ACC112 (cell line): ENCODE measurements around the gene TSHZ2.
"Not testable (repeated sequence)": the region's sequence is repeated elsewhere in the genome, so short reads cannot be mapped to it uniquely, and the experiment has no call there.

ENCODE experiments used
- H2AFZ ChIP-seq: fragments of 200-600 bp; sonication (generic); one replicate; pipeline ENCODE4 v1.6.0; 2017; ENCODE audit warnings: antibody characterized with exemption, low read length; ENCODE audit not compliant: unreplicated experiment
- H3K27ac ChIP-seq: fragments of 200-600 bp; sonication (generic); 2 replicates; pipeline ENCODE4 v1.5.1; 2014; ENCODE audit warnings: low read depth, mild to moderate bottlenecking, antibody characterized with exemption, low read length, moderate library complexity
- H3K27me3 ChIP-seq: fragments of 200-600 bp; sonication (generic); 2 replicates; pipeline ENCODE4 v1.6.1; 2014; ENCODE audit warnings: mild to moderate bottlenecking, antibody characterized with exemption, low read length, moderate library complexity, mixed read lengths; ENCODE audit not compliant: insufficient read depth
- H3K36me3 ChIP-seq: fragments of 200-600 bp; sonication (generic); 2 replicates; pipeline ENCODE4 v1.6.1; 2016; ENCODE audit warnings: mild to moderate bottlenecking, antibody characterized with exemption, low read length, moderate library complexity, mixed read lengths; ENCODE audit not compliant: insufficient read depth
- H3K4me1 ChIP-seq: fragments of 200-600 bp; sonication (generic); one replicate; pipeline ENCODE4 v1.6.1; 2016; ENCODE audit warnings: low read length, mixed read lengths; ENCODE audit not compliant: insufficient read depth, unreplicated experiment, control insufficient read depth
- H3K4me3 ChIP-seq: fragments of 200-600 bp; sonication (generic); 2 replicates; pipeline ENCODE4 v1.5.1; 2014; ENCODE audit warnings: mild to moderate bottlenecking, low read depth, low read length
- H3K79me2 ChIP-seq: fragments of 200-600 bp; sonication (generic); one replicate; pipeline ENCODE4 v1.6.0; 2016; ENCODE audit warnings: low read length; ENCODE audit not compliant: control insufficient read depth, unreplicated experiment, insufficient read depth

The TSHZ2 gene

DNA sequence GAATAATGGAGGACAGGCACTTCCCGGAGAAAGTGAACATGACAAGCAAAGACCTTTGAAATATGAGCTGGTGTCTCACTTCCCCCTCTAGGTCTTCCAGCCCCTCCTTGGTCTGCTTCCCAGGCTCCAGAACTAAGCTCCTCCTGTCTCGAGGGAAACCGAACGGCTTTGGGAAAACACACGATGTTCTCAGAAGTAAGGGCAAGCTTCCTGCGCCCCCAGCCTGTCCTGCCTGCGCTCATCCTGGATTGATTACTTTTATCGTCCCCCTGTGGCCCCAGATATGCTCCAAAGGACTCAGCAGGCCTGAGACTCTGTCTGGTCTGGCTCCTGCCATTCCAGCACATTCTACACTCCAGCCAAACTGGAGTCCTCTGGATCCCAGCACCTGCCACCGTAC is 538.1 kb downstream of the TSHZ2 start:
- H3K27ac ChIP-seq, result no peak overlapping the region
- no peak overlapping the region for H3K4me3 ChIP-seq
- H2AFZ ChIP-seq, result no peak overlapping the region
- no peaks in the 10 kb centered on the region for H3K27me3 ChIP-seq
- H3K36me3 ChIP-seq, result no peaks in the 10 kb centered on the region
- H3K4me1 ChIP-seq, result no peaks in the 10 kb centered on the region
- no peaks in the 10 kb centered on the region for H3K79me2 ChIP-seq

DNA sequence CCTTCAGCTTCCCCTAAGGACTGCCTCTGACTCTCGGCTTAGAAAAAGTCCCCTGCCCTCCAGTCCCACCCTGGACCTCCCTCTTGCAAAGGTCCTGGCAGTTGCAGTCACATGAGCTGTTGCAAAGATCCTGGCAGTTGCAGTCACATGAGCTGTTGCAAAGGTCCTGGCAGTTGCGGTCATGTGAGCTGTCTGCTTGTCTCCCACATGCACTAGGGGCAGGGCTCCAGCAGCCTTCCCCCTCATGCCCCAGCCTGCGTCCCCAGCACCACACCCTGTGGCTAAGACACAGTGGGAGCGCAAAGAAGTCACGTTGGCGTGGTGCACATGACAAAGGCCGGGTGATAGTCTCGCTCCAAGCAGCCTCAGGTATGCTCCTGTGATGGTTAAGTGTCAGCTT is 538.5 kb downstream of the TSHZ2 start:
- H3K27me3 ChIP-seq, result no peaks in the 10 kb centered on the region

DNA sequence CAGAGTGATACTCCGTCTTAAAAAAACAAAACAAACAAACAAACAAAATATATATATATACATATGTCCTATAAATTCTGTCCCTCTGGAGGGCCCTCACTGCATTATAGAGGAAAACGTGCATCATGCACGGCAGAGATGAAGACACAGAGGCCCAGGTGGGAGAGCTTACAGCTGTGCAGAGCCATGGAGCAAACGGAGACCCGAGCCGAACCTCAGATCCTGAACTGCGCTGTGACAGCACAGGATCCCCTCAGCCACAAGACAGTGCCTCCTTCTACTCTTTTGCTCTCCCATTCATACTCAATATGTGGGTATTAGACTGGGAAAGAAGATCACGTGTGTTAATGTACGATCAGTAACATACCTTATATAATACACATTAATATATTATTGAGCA is 539.9 kb downstream of the TSHZ2 start:
- no peak overlapping the region for H3K27ac ChIP-seq
- H3K4me1 ChIP-seq, result no peaks in the 10 kb centered on the region
- H3K4me3 ChIP-seq, result no peak overlapping the region

More for the DNA sequence above, 538.5 kb downstream of the TSHZ2 start:
- Histone ChIP-seq H2AFZ (no peak overlapping the region), H3K27ac (no peak overlapping the region), H3K4me3 (no peak overlapping the region), H3K36me3 (no peaks in the 10 kb centered on the region), H3K4me1 (no peaks in the 10 kb centered on the region), H3K79me2 (no peaks in the 10 kb centered on the region)

DNA sequence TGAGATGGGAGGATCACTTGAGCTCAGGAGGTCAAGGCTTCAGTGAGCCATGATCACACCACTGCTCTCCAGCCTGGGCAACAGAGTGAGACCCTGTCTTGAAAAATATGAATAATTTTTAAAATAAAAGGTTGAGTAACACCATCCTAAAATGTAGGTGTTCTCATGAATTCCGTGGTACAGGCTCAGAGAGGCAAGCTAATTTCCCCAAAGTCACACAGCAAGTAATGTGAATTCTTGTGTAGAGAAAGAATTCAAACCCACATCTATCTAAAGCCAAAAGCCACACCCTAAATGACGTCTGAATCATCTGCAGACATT is 541.0 kb downstream of the TSHZ2 start:
- no peaks in the 10 kb centered on the region for H3K79me2 ChIP-seq
- H3K4me1 ChIP-seq, result no peaks in the 10 kb centered on the region
- no peak overlapping the region for H2AFZ ChIP-seq
- no peak overlapping the region for H3K4me3 ChIP-seq
- no peak overlapping the region for H3K27ac ChIP-seq
- no peaks in the 10 kb centered on the region for H3K36me3 ChIP-seq
- H3K27me3 ChIP-seq, result no peaks in the 10 kb centered on the region

More for the DNA sequence above, 539.9 kb downstream of the TSHZ2 start:
- H2AFZ ChIP-seq, result no peak overlapping the region
- H3K79me2 ChIP-seq, result no peaks in the 10 kb centered on the region
- no peaks in the 10 kb centered on the region for H3K27me3 ChIP-seq
- H3K36me3 ChIP-seq, result no peaks in the 10 kb centered on the region

DNA sequence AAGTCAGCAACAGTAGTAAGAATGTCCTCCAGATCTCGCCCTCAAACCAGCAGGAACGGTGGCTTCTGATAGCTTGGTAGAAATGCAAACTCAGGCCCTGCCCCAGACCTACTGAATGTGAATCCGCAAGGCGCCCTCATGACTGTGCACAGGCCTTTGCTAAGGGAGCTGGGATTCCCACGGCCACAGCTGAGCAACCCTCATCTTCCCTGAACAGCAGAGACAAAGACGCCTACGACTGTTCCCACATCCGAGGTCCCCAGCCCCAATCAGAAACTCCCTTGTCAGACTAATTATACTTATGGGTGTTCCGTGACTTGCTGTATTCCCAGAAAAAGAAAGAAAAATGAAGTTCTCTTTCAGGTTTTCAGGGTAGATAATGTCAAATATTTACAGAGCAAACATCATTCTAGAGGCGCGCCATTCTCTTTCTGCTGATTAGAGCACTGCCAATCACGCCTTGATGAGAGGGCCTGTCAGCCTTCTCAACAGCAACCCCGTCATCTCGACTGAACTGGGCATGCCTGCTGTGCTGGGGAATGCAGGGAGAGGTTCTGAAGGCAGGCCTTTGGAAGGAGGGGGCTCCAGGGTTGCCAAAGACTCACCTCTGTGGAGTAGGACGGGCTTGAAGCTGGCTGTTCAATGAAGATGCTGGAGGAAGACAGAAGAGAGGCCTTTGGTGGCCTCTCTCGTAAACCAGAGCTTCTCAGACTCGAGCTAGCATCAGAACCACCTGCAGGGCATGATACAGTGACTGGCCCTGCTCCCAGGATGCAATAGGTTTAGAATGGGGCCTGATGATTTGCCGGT is 541.5 kb downstream of the TSHZ2 start:
- H3K27ac ChIP-seq, result no peak overlapping the region
- H2AFZ ChIP-seq, result no peak overlapping the region
- no peak overlapping the region for H3K4me3 ChIP-seq
- no peaks in the 10 kb centered on the region for H3K36me3 ChIP-seq
- H3K79me2 ChIP-seq, result no peaks in the 10 kb centered on the region
- no peaks in the 10 kb centered on the region for H3K4me1 ChIP-seq
- no peaks in the 10 kb centered on the region for H3K27me3 ChIP-seq

DNA sequence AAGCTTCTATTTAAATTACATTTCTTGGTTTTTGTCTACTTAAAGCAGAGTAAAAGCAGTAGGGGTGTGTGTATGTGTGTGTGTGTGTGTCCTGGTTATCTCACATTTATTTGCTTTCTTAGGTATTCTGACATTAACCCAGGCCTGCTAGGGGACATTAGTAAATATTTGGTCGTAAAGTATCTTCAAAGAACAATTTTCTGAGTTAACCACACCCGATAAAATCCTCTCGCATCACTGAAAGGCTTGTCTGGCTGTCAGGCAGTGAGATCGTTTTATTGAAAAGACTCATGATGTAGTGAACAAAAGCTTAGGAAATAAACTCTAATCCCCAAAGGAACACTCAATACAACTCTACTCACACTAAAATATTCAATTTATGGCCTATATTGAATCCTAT is 543.6 kb downstream of the TSHZ2 start:
- H3K27me3 ChIP-seq, result no peaks in the 10 kb centered on the region
- H3K27ac ChIP-seq, result no peak overlapping the region
- no peak overlapping the region for H3K4me3 ChIP-seq
- no peaks in the 10 kb centered on the region for H3K36me3 ChIP-seq
- H3K4me1 ChIP-seq, result no peaks in the 10 kb centered on the region
- H2AFZ ChIP-seq, result no peak overlapping the region
- H3K79me2 ChIP-seq, result no peaks in the 10 kb centered on the region

DNA sequence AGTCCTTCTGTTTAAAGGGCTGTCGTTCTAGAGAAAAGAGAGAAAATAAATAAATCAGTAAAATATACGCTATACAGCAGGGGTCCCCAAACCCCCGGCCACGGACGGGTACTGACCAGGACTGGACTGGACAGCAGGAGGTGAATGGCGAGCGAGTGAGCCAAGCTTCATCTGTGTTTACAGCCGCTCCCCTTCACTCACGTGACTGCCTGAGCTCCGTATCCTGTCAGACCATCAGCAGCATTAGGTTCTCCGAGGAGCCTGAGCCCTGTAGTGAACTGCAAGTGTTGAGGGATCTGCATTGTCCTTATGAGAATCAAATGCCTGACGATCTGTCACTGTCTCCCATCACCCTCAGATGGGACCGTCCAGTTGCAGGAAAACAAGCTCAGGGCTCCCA is 545.0 kb downstream of the TSHZ2 start:
- H2AFZ ChIP-seq, result no peak overlapping the region
- H3K27ac ChIP-seq, result no peak overlapping the region
- no peak overlapping the region for H3K4me3 ChIP-seq
- no peaks in the 10 kb centered on the region for H3K27me3 ChIP-seq
- H3K79me2 ChIP-seq, result no peaks in the 10 kb centered on the region
- no peaks in the 10 kb centered on the region for H3K36me3 ChIP-seq
- H3K4me1 ChIP-seq, result no peaks in the 10 kb centered on the region

DNA sequence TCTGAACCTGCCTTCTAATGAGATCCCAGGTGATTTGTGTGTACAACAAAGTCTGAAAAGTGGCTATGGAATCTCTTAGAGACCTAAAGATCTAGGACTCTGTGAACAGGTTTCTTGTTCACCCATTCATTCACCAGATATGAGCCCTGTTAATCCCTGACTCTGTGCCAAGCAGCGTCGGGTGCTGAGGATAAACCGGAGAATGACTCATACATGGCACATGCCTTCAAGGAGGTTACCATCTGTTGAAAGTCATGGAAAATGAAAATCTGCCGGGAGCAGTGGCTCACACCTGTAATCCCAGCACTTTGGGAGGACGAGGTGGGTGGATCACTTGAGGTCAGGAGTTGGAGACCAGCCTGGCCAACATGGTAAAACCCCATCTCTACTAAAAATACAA is 549.3 kb downstream of the TSHZ2 start:
- not testable (repeated sequence) for H3K27ac ChIP-seq, H3K27me3 ChIP-seq, H3K79me2 ChIP-seq, H3K4me3 ChIP-seq, H3K36me3 ChIP-seq, H3K4me1 ChIP-seq, H2AFZ ChIP-seq

DNA sequence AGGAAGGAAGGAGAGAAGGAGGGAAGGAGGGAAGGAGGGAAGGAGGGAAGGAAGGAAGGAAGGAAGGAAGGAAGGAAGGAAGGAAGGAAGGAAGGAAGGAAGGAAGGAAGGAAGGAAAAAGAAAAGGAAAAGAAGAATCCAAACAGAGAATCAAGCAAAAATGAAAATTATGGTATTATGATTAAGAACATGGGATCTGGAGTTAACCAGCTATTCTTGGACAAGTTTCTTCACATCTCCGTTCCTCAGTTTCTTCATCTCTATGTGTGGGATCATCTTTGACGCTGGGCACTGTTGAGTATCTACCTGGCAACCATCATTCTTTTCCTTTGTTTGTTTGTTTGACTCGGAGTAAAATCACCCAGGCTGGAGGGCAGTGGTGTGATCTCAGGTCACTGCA is 549.9 kb downstream of the TSHZ2 start:
- no peaks in the 10 kb centered on the region for H3K27me3 ChIP-seq
- H3K4me3 ChIP-seq, result no peak overlapping the region
- no peaks in the 10 kb centered on the region for H3K36me3 ChIP-seq
- H3K4me1 ChIP-seq, result no peaks in the 10 kb centered on the region
- no peak overlapping the region for H2AFZ ChIP-seq
- H3K27ac ChIP-seq, result no peak overlapping the region
- H3K79me2 ChIP-seq, result no peaks in the 10 kb centered on the region

DNA sequence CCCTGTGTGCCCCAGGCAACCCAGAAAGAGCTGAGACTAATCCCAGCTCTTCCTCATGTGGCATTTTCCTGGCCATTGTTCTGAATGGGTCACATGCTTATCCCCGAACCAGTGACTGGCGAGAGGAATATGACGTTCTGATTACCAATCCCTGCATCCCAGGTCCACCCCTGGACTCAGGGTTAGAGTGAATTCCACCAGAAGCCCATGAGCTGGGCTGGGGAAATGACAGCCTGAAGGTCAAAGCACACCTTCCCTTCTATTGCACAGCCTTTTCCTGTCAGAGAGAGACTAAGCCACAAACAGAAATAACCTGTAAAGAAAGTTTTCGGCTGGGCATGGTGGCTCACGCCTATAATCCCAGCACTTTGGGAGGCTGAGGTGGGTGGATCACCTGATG is 550.5 kb downstream of the TSHZ2 start:
- Histone ChIP-seq H3K27ac (no peak overlapping the region), H3K4me3 (no peak overlapping the region), H3K4me1 (no peaks in the 10 kb centered on the region), H3K79me2 (no peaks in the 10 kb centered on the region), H3K27me3 (no peaks in the 10 kb centered on the region), H3K36me3 (no peaks in the 10 kb centered on the region), H2AFZ (no peak overlapping the region)

DNA sequence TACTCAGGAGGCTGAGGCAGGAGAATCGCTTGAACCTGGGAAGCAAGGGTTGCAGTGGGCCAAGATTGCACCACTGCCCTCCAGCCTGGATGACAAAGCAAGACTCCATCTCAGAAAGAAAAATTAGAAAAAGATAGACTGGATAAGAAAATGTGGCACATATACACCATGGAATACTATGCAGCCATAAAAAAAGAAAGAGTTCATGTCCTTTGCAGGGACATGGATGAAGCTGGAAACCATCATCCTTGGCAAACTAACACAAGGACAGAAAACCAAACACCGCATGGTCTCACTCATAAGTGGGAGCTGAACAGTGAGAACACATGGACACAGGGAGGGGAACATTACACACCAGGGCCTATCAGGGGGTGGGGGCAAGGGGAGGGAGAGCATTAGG is 551.5 kb downstream of the TSHZ2 start:
- not testable (repeated sequence) for H3K4me1 ChIP-seq, H3K79me2 ChIP-seq, H2AFZ ChIP-seq, H3K36me3 ChIP-seq, H3K27me3 ChIP-seq, H3K4me3 ChIP-seq, H3K27ac ChIP-seq
